Tibial nerve (tissue), 4 donors: ENCODE results near the gene CPSF7. TPM values are rescaled to one million over a fixed set of nuclear protein-coding genes. Genes with fewer than 3 reads are reported as not detected.
"Not testable (repeated sequence)": the region's sequence is repeated elsewhere in the genome, so short reads cannot be mapped to it uniquely, and the experiment has no call there.

ENCODE experiments used
- DNase-seq, 2 donors: peaks; one replicate each; pipeline ENCODE4 v3.0.0-alpha.2; 2019; ENCODE audit warnings: low spot score in 2 of 2
- H3K27ac ChIP-seq, 4 donors: fragments of 200-600 bp; sonication (generic) in 3 of 4; one replicate each; pipeline ENCODE4 v1.5.1; 2017 to 2019; ENCODE audit warnings: mild to moderate bottlenecking in 1 of 4
- H3K27me3 ChIP-seq, 2 donors: fragments of 200-600 bp; sonication (generic) in 1 of 2; one replicate each; pipeline versions ENCODE4 v1.5.1 to v1.6.0; 2017 to 2019
- H3K36me3 ChIP-seq, 3 donors: fragments of 200-600 bp; sonication (generic); one replicate each; pipeline ENCODE4 v1.5.1; 2018 to 2019
- H3K4me1 ChIP-seq, 4 donors: fragments of 200-600 bp; sonication (generic) in 3 of 4; one replicate each; pipeline ENCODE4 v1.5.1; 2017 to 2019
- H3K4me3 ChIP-seq, 4 donors: fragments of 200-600 bp; sonication (generic) in 3 of 4; one replicate each; pipeline ENCODE4 v1.5.1; 2017 to 2019; ENCODE audit warnings: mild to moderate bottlenecking in 1 of 4, moderate library complexity in 1 of 4
- H3K9me3 ChIP-seq, 4 donors: fragments of 200-600 bp; sonication (generic) in 3 of 4; one replicate each; pipeline ENCODE4 v1.5.1; 2017 to 2019
- EP300 ChIP-seq, 2 donors: sonication (generic); formaldehyde crosslinking; IDR thresholded peaks; one replicate each; pipeline ENCODE4 v1.6.1; 2017; ENCODE audit warnings: antibody characterized with exemption in 2 of 2, mild to moderate bottlenecking in 1 of 2
- POLR2A ChIP-seq, 2 donors: fragments of 450-650 bp; IDR thresholded peaks; one replicate each; pipeline ENCODE4 v1.6.1; 2017; ENCODE audit warnings: antibody characterized with exemption in 2 of 2, mild to moderate bottlenecking in 2 of 2, moderate library complexity in 2 of 2
- WGBS, 2 donors: methylation state at CpG; one replicate each; pipeline ENCODE4 v1.1.5; 2018; 5-methylcytosine and 5-hydroxymethylcytosine counted together
- total RNA-seq, 4 donors: library from RNA; depleted of rRNA; stranded (reverse); fragments of >200 nt; gene quantifications; one replicate each; pipeline ENCODE4 v1.1.0, GENCODE V29; 2016
- TF ChIP-seq, protein P1 (sequence below), 5 experiments: fragments of 200-600 bp in 3 of 5; fragments of 450-650 bp in 2 of 5; sonication (generic) in 3 of 5; IDR thresholded peaks; one replicate each; pipeline ENCODE4 v1.5.1; 2016 to 2019; ENCODE audit warnings: antibody characterized with exemption in 5 of 5, mild to moderate bottlenecking in 3 of 5, moderate library complexity in 2 of 5

Gene CPSF7
- total RNA-seq, 4 donors from 2014 or later, result 38.1 to 48.6 (median 44.7) TPM

DNA sequence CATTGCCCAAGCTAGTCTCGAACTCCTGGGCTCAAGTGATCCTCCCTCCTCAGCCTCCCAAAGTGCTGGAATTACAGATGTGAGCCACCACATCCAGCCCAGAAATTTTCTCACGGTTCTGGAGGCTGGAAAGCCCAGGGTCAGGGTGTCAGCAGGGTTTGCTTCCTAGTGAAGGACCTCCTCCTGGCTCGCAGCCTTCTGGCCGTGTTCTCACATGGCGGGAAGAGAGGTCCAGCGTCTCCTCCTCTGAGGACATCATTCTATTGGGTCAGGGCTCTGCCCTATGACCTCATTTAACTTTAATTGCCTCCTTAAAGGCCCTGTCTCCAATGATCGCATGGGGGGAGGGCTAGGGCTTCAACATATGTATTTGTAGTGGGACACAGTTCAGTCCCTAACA lies 38.2 kb upstream of the CPSF7 start:
- H3K36me3 ChIP-seq, result peaks cover 0 to 44% (median 0%) of the 10 kb centered on the region in 3 donors
- no peaks in the 10 kb centered on the region for H3K27me3 ChIP-seq
- 40 to 43% methylated on average over 7 of the region's 7 CpGs for WGBS, 2 donors
- H3K27ac ChIP-seq, result no peak overlapping the region
- no peak overlapping the region for H3K4me3 ChIP-seq
- no peaks in the 10 kb centered on the region for H3K9me3 ChIP-seq
- peaks cover 0 to 9% (median 0%) of the 10 kb centered on the region in 4 donors for H3K4me1 ChIP-seq
- no peak for TF ChIP-seq EP300 (IDR thresholded peaks at IDR 0.05)
- TF ChIP-seq, protein P1, sequence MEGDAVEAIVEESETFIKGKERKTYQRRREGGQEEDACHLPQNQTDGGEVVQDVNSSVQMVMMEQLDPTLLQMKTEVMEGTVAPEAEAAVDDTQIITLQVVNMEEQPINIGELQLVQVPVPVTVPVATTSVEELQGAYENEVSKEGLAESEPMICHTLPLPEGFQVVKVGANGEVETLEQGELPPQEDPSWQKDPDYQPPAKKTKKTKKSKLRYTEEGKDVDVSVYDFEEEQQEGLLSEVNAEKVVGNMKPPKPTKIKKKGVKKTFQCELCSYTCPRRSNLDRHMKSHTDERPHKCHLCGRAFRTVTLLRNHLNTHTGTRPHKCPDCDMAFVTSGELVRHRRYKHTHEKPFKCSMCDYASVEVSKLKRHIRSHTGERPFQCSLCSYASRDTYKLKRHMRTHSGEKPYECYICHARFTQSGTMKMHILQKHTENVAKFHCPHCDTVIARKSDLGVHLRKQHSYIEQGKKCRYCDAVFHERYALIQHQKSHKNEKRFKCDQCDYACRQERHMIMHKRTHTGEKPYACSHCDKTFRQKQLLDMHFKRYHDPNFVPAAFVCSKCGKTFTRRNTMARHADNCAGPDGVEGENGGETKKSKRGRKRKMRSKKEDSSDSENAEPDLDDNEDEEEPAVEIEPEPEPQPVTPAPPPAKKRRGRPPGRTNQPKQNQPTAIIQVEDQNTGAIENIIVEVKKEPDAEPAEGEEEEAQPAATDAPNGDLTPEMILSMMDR (IDR thresholded peaks at IDR 0.05), result no peak
- no peak for TF ChIP-seq POLR2A (IDR thresholded peaks at IDR 0.05)
- DNase-seq, result no peak

DNA sequence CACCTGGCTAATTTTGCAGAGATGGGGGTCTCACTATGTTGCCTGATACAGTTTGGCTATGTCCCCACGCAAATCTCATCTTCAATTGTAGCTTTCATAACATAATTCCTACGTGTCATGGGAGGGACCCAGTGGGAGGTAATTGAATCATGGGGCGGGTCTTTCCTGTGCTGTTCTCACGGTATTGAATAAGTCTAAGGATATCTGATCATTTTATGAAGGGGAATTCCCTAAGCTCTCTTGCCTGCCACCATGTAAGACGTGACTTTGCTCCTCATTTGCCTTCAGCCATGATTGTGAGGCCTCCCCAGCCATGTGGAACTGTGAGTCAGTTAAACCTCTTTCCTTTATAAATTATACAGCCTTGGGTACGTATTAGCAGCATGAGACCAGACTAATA lies 37.8 kb upstream of the CPSF7 start:
- not testable (repeated sequence) for H3K4me1 ChIP-seq, H3K27me3 ChIP-seq, H3K4me3 ChIP-seq, H3K9me3 ChIP-seq, DNase-seq
- H3K27ac ChIP-seq, result peak overlapping the region in 1 of 4 donors; percentile 20
- 74 to 82% methylated on average over 6 of the region's 6 CpGs for WGBS, 2 donors
- H3K36me3 ChIP-seq, result peaks cover 0 to 43% (median 0%) of the 10 kb centered on the region in 3 donors

DNA sequence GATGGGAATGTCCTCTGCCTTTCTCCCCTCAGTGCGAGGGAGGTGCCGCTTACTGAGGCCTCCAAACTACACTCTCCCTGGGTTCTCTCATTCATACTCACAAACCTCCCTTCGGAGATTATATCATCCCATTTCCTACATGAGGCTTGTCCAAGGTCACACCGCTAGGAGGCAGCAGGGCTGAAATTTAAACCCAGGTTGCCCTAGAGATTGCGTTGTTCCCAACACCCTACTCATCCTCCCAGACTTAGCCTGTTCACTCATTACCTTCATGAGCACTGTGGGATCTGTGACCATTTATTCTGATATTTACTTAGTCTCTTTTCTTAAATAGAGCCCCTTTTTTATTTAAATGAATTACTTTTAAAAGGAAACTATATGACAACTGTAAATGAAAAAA lies 31.2 kb upstream of the CPSF7 start:
- Histone ChIP-seq H3K9me3 (no peaks in the 10 kb centered on the region), H3K4me3 (no peak overlapping the region), H3K4me1 (peaks cover 0 to 12% (median 0%) of the 10 kb centered on the region in 4 donors), H3K27ac (no peak overlapping the region), H3K27me3 (no peaks in the 10 kb centered on the region), H3K36me3 (peaks cover 0 to 20% (median 0%) of the 10 kb centered on the region in 3 donors)
- WGBS, 2 donors, result 81 to 83% methylated on average over 5 of the region's 5 CpGs
- TF ChIP-seq, protein P1 (IDR thresholded peaks at IDR 0.05), result no peak
- no peak for TF ChIP-seq EP300 (IDR thresholded peaks at IDR 0.05)
- no peak for TF ChIP-seq POLR2A (IDR thresholded peaks at IDR 0.05)
- no peak for DNase-seq

DNA sequence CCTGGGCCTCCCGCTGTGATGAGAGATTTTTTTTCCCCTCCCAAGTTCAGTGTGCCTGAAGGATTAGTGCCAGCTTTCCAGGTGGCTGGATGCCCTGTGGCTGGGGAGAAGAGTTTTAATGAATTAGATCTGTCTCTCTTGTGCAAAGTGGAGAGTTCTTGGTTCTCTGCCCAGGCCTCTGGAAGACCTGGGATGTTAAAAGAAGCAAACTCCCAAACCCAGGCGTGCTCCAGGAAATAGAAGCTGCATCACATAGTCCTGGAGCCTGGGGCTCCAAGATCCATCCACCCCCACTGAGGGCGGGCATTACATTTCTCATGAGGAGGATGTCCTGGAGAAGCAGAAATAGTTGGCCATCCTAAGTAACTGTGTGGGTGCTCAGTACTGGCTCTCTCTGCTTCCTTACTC lies 30.7 kb upstream of the CPSF7 start:
- H3K9me3 ChIP-seq, result no peaks in the 10 kb centered on the region
- H3K36me3 ChIP-seq, result peaks cover 0 to 23% (median 0%) of the 10 kb centered on the region in 3 donors
- 74 to 79% methylated on average over 3 of the region's 3 CpGs for WGBS, 2 donors
- H3K27me3 ChIP-seq, result no peaks in the 10 kb centered on the region
- no peak overlapping the region for H3K27ac ChIP-seq
- TF ChIP-seq, protein P1 (IDR thresholded peaks at IDR 0.05), result no peak
- TF ChIP-seq POLR2A (IDR thresholded peaks at IDR 0.05) (no peak), EP300 (IDR thresholded peaks at IDR 0.05) (no peak)
- DNase-seq, result peak; percentile 18 to 40
- no peak overlapping the region for H3K4me3 ChIP-seq
- peaks cover 0 to 12% (median 0%) of the 10 kb centered on the region in 4 donors for H3K4me1 ChIP-seq

DNA sequence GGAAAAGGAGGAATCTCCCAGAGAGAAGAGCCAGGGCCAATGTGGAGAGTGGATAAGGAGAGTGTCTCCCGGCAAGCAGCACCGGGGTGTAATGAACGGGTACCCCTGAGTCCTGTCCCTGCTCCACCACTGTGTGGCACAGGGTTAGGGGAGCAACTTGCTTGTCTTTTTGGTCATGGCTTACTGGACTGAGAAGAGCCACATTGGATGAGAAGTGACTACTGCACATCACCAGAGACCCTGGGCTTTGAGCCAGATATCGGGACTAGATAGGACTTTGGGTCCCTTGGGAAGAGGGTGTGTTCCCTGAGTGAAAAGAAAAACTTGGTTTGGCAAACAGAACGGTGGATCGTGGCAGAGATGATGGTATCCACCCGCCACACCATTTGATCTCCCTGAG lies 24.7 kb upstream of the CPSF7 start:
- H3K9me3 ChIP-seq, result no peaks in the 10 kb centered on the region
- H3K27me3 ChIP-seq, result no peaks in the 10 kb centered on the region
- H3K4me1 ChIP-seq, result peaks cover 0 to 14% (median 0%) of the 10 kb centered on the region in 4 donors
- no peak overlapping the region for H3K4me3 ChIP-seq
- no peak for DNase-seq
- WGBS, 2 donors, result 76 to 86% methylated on average over 7 of the region's 7 CpGs
- H3K36me3 ChIP-seq, result peaks cover 0 to 55% (median 0%) of the 10 kb centered on the region in 3 donors
- H3K27ac ChIP-seq, result no peak overlapping the region
- TF ChIP-seq POLR2A (IDR thresholded peaks at IDR 0.05) (no peak), EP300 (IDR thresholded peaks at IDR 0.05) (no peak)
- TF ChIP-seq, protein P1 (IDR thresholded peaks at IDR 0.05), result no peak

DNA sequence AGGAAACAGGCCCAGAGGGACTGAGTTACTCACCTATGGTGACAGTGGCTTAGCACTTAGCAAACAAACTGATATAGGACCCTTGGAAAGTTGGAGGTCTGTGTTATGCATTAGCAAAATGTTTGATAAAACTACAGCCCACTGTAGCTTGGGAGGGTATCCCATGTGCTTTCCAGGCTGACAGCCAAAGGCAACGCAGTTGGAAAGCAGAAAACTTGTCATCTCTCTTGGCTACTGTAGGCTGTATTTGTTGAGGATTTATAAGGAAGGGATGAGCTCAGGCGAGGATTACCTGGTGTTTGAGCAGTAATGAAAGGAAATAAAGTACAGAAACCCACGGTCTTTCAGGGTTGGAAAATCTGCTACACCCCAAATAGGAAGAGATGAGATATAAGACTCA lies 23.9 kb upstream of the CPSF7 start:
- 55 to 59% methylated on average over 3 of the region's 3 CpGs for WGBS, 2 donors
- H3K9me3 ChIP-seq, result no peaks in the 10 kb centered on the region
- no peak overlapping the region for H3K4me3 ChIP-seq
- H3K36me3 ChIP-seq, result peaks cover 0 to 63% (median 0%) of the 10 kb centered on the region in 3 donors
- H3K4me1 ChIP-seq, result peaks cover 0 to 14% (median 0%) of the 10 kb centered on the region in 4 donors
- no peaks in the 10 kb centered on the region for H3K27me3 ChIP-seq
- no peak overlapping the region for H3K27ac ChIP-seq
- no peak for DNase-seq
- TF ChIP-seq EP300 (IDR thresholded peaks at IDR 0.05) (no peak), POLR2A (IDR thresholded peaks at IDR 0.05) (no peak)
- TF ChIP-seq, protein P1 (IDR thresholded peaks at IDR 0.05), result no peak
